H1 (cell line): Measurements from ENCODE around the gene PARD6B. TPM values are rescaled to one million over a fixed set of nuclear protein-coding genes. Genes with fewer than 3 reads are reported as not detected.

Experiments used
- CTCF ChIA-PET: fragments of 300-600 bp; sonication (Branson Sonifier 250); formaldehyde crosslinking; loops from one replicate; lab custom pipeline; 2021; ENCODE audit not compliant: partially characterized antibody; lab: Charles Lee
- POLR2A ChIA-PET: fragments of 300-600 bp; sonication (Branson Sonifier 250); formaldehyde crosslinking; loops from one replicate; lab custom pipeline; 2021; ENCODE audit warnings: inconsistent platforms; ENCODE audit not compliant: partially characterized antibody; lab: Charles Lee
- DNase-seq, 2 experiments: peaks; one replicate each; pipeline versions ENCODE4 v3.0.0 to v3.0.0-alpha.2; 2010 to 2022; ENCODE audit warnings: low spot score in 2 of 2, low read depth in 1 of 2, mixed read lengths in 1 of 2
- FAIRE-seq: peaks from 2 replicates; lab custom pipeline; 2011; peaks lifted over from hg19 to GRCh38; lab: Jason Lieb, UNC
- H2AFZ ChIP-seq: 2 replicates; pipeline ENCODE4 v1.8.1; 2012; ENCODE audit warnings: low read length, inconsistent platforms
- H2AK5ac ChIP-seq: 2 replicates; pipeline ENCODE4 v1.6.1; 2013; ENCODE audit warnings: low read depth, low read length
- H2BK120ac ChIP-seq: replicated peaks from 2 replicates; pipeline ENCODE3; 2013; ENCODE audit warnings: low read depth, low read length, inconsistent platforms
- H2BK12ac ChIP-seq: 2 replicates; pipeline ENCODE4 v1.6.1; 2013; ENCODE audit warnings: low read depth, low read length
- H2BK15ac ChIP-seq: 2 replicates; pipeline ENCODE4 v1.6.1; 2013; ENCODE audit warnings: low read length
- H2BK20ac ChIP-seq: 2 replicates; pipeline ENCODE4 v1.6.1; 2013; ENCODE audit warnings: low read length
- H2BK5ac ChIP-seq: 2 replicates; pipeline ENCODE4 v1.6.1; 2013; ENCODE audit warnings: low read depth, low read length
- H3K14ac ChIP-seq: 2 replicates; pipeline ENCODE4 v1.6.1; 2013; ENCODE audit warnings: inconsistent platforms; ENCODE audit not compliant: insufficient read length
- H3K18ac ChIP-seq: 2 replicates; pipeline ENCODE4 v1.6.1; 2013; ENCODE audit warnings: low read length; ENCODE audit errors: extremely low read depth
- H3K23ac ChIP-seq: 2 replicates; pipeline ENCODE4 v1.6.1; 2013; ENCODE audit warnings: inconsistent platforms; ENCODE audit not compliant: insufficient read length
- H3K23me2 ChIP-seq: 2 replicates; pipeline ENCODE4 v1.6.1; 2013; ENCODE audit warnings: low read depth, low read length
- H3K27ac ChIP-seq: 2 replicates; pipeline ENCODE4 v1.6.1; 2011; ENCODE audit warnings: low read depth, low read length, inconsistent platforms
- H3K27me3 ChIP-seq, 4 experiments: replicated peaks in 1 of 4; 1 replicate in 1 of 4; 2 replicates in 3 of 4; pipeline versions ENCODE4 v1.6.1 to v1.8.1; 2011 to 2013; ENCODE audit warnings: low read length in 3 of 4, mild to moderate bottlenecking in 3 of 4, inconsistent platforms in 2 of 4, mixed read lengths in 2 of 4, moderate library complexity in 1 of 4; ENCODE audit not compliant: control insufficient read depth in 3 of 4, insufficient read depth in 3 of 4; ENCODE audit errors: extremely low read depth in 1 of 4
- H3K36me3 ChIP-seq, 4 experiments: 2 replicates each; pipeline versions ENCODE4 v1.6.1 to v1.8.1; 2011 to 2013; ENCODE audit warnings: mild to moderate bottlenecking in 4 of 4, low read length in 3 of 4, moderate library complexity in 2 of 4, control low read depth in 1 of 4, inconsistent platforms in 1 of 4; ENCODE audit not compliant: insufficient read depth in 4 of 4, control insufficient read depth in 2 of 4
- H3K4ac ChIP-seq: replicated peaks from 2 replicates; pipeline ENCODE3; 2013; ENCODE audit warnings: low read length, low read depth, mixed read lengths, inconsistent platforms; ENCODE audit not compliant: insufficient read length
- H3K4me1 ChIP-seq, 4 experiments: replicated peaks in 1 of 4; 1 replicate in 1 of 4; 2 replicates in 3 of 4; pipeline versions ENCODE4 v1.6.1 to v1.8.1; 2011 to 2013; ENCODE audit warnings: low read length in 3 of 4, inconsistent platforms in 2 of 4, mixed read lengths in 1 of 4; ENCODE audit not compliant: insufficient read depth in 4 of 4, control insufficient read depth in 3 of 4
- H3K4me2 ChIP-seq, 2 experiments: 2 replicates each; pipeline versions ENCODE4 v1.6.1 to v1.8.1; 2011 to 2013; ENCODE audit warnings: low read depth in 2 of 2, low read length in 2 of 2, control low read depth in 1 of 2, inconsistent platforms in 1 of 2, mild to moderate bottlenecking in 1 of 2; ENCODE audit not compliant: insufficient read depth in 1 of 2
- H3K4me3 ChIP-seq, 4 experiments: fragments of 200-600, 300-600 bp in 1 of 4; sonication (generic), shearing (Covaris generic), sonication (Bioruptor Twin) in 1 of 4; 2 replicates each; pipeline versions ENCODE4 v1.5.1 to v1.8.1; 2011 to 2016; ENCODE audit warnings: low read length in 4 of 4, low read depth in 3 of 4, control low read depth in 2 of 4, inconsistent platforms in 2 of 4, mild to moderate bottlenecking in 2 of 4, mixed read lengths in 1 of 4, moderate library complexity in 1 of 4; ENCODE audit not compliant: insufficient read depth in 2 of 4; ENCODE audit errors: extremely low read depth in 1 of 4
- H3K56ac ChIP-seq: replicated peaks from 2 replicates; pipeline ENCODE3; 2013; ENCODE audit warnings: low read depth, mild to moderate bottlenecking, mixed read lengths, low read length, inconsistent platforms; ENCODE audit not compliant: insufficient read length
- H3K79me1 ChIP-seq: 2 replicates; pipeline ENCODE4 v1.6.1; 2013; ENCODE audit warnings: low read depth, low read length, control low read depth
- H3K79me2 ChIP-seq, 2 experiments: 2 replicates each; pipeline versions ENCODE4 v1.6.1 to v1.8.1; 2012 to 2013; ENCODE audit warnings: low read length in 2 of 2, mild to moderate bottlenecking in 2 of 2, inconsistent platforms in 1 of 2; ENCODE audit not compliant: insufficient read depth in 2 of 2, control insufficient read depth in 1 of 2
- H3K9ac ChIP-seq, 4 experiments: replicated peaks in 1 of 4; 1 replicate in 1 of 4; 2 replicates in 3 of 4; pipeline versions ENCODE4 v1.6.1 to v1.8.1; 2011 to 2013; ENCODE audit warnings: low read depth in 3 of 4, low read length in 3 of 4, control low read depth in 2 of 4, mild to moderate bottlenecking in 2 of 4, moderate library complexity in 2 of 4, inconsistent platforms in 1 of 4; ENCODE audit errors: extremely low read depth in 1 of 4
- H3K9me3 ChIP-seq, 2 experiments: 2 replicates each; pipeline versions ENCODE4 v1.6.1 to v1.8.1; 2012 to 2013; ENCODE audit warnings: mild to moderate bottlenecking in 2 of 2, moderate library complexity in 2 of 2, control low read depth in 1 of 2, inconsistent platforms in 1 of 2, low read depth in 1 of 2, low read length in 1 of 2, mixed read lengths in 1 of 2; ENCODE audit not compliant: insufficient read depth in 2 of 2
- H4K20me1 ChIP-seq, 2 experiments: replicated peaks in 1 of 2; 2 replicates each; pipeline versions ENCODE3 to v1.8.1; 2011 to 2013; ENCODE audit warnings: inconsistent platforms in 2 of 2, low read length in 2 of 2, mild to moderate bottlenecking in 1 of 2; ENCODE audit not compliant: insufficient read depth in 2 of 2, control insufficient read depth in 1 of 2
- H4K5ac ChIP-seq: 2 replicates; pipeline ENCODE4 v1.6.1; 2013; ENCODE audit warnings: low read length, low read depth, mixed read lengths, inconsistent platforms; ENCODE audit not compliant: insufficient read length
- H4K8ac ChIP-seq: 2 replicates; pipeline ENCODE4 v1.8.0; 2013; ENCODE audit warnings: mild to moderate bottlenecking, moderate library complexity, low read length, inconsistent platforms; ENCODE audit not compliant: insufficient read depth; ENCODE audit errors: extremely low read depth
- H4K91ac ChIP-seq: replicated peaks from 2 replicates; pipeline ENCODE3; 2013; ENCODE audit warnings: low read length, mixed read lengths, inconsistent platforms; ENCODE audit not compliant: insufficient read length
- KDM5A ChIP-seq: fragments of 200-600 bp; IDR thresholded peaks from 2 replicates; pipeline ENCODE4 v1.7.1; 2012; ENCODE audit warnings: mild to moderate bottlenecking, low read length, inconsistent platforms, mixed read lengths
- POLR2A ChIP-seq, 2 experiments: IDR thresholded peaks; 1 replicate in 1 of 2; 2 replicates in 1 of 2; pipeline ENCODE4 v1.6.1; 2011; ENCODE audit warnings: low read depth in 2 of 2, low read length in 2 of 2, mild to moderate bottlenecking in 2 of 2; ENCODE audit errors: control extremely low read depth in 1 of 2
- SUZ12 ChIP-seq: fragments of 200-600 bp; sonication (generic); IDR thresholded peaks from 2 replicates; pipeline ENCODE4 v1.6.1; 2012; ENCODE audit warnings: mild to moderate bottlenecking, inconsistent platforms, low read length, moderate library complexity, mixed read lengths
- WGBS, 2 experiments: shearing (Covaris generic) in 1 of 2; methylation state at CpG; one replicate each; pipeline versions ENCODE4 v1.1.6 to v1.1.7; 2013 to 2015; ENCODE audit warnings: low lambda C conversion rate in 2 of 2, mixed read lengths in 2 of 2, inconsistent platforms in 1 of 2, low coverage in 1 of 2, missing lambda C conversion rate in 1 of 2; ENCODE audit not compliant: insufficient replicate concordance in 2 of 2, insufficient coverage in 1 of 2, insufficient read length in 1 of 2; ENCODE audit errors: extremely low coverage in 1 of 2, missing lambda C conversion rate in 1 of 2; 5-methylcytosine and 5-hydroxymethylcytosine counted together
- polyA plus RNA-seq, 7 experiments: library from polyadenylated mRNA; depleted of rRNA in 3 of 7; stranded (reverse) in 5 of 7; unstranded in 2 of 7; fragments of >200 nt in 5 of 7; fragments of 200-250 nt in 2 of 7; gene quantifications; 1 replicate in 5 of 7; 2 replicates in 1 of 7; 4 replicates in 1 of 7; pipeline versions ENCODE4 v1.2.1 to v1.2.3, GENCODE V29; 2011 to 2013; ENCODE audit warnings: missing spikeins in 2 of 7, mixed read lengths in 2 of 7
- total RNA-seq: library from RNA; stranded (reverse); fragmentation: NEBNext Ultra II Directional; extraction: Animal tissue kit (Norgen Biotek cat#: 25700); gene quantifications from 2 replicates; pipeline ENCODE4 v1.2.1, GENCODE V29; 2021

The PARD6B gene
- total and polyA plus RNA-seq, 2 of the 8 experiments (the other 6 are each of a cell fraction or from before 2014, with no cell fraction given) = 5.2 to 34.1 TPM

GRCh38 chr20:50728486-50728980 is 2.8 kb upstream of the PARD6B start:
- H3K27me3 ChIP-seq = no peaks in the 10 kb centered on the region
- H3K4me3 ChIP-seq = no peak overlapping the region
- no peak overlapping the region for H3K9ac ChIP-seq
- no peak overlapping the region for H3K4ac ChIP-seq
- H2AFZ ChIP-seq = no peak overlapping the region
- no peaks in the 10 kb centered on the region for H3K36me3 ChIP-seq
- H2BK15ac ChIP-seq = peak overlapping the region; percentile 14; the same call in 1 of the 2 replicates
- H3K4me2 ChIP-seq = no peak overlapping the region
- H2BK120ac ChIP-seq = no peak overlapping the region
- H2AK5ac ChIP-seq = no peak overlapping the region
- peaks cover 7% of the 10 kb centered on the region for H3K23me2 ChIP-seq
- H2BK12ac ChIP-seq = no peak overlapping the region
- H3K4me1 ChIP-seq = peaks cover 2 to 14% (median 10%) of the 10 kb centered on the region in 4 experiments; a peak in 5 of 7 replicates
- ChIA-PET POLR2A (interaction anchor here (0.6 to 1.9 kb wide), 4 partner anchors 9 to 84 kb away, joined by 3 to 5 read pairs (median 3); no protein-coding TSS in a partner anchor), CTCF (interaction anchor here (1.1 to 2.9 kb wide), 7 partner anchors 9 to 270 kb away, joined by 3 to 15 read pairs (median 4); no protein-coding TSS in a partner anchor)
- no peak for FAIRE-seq
- peaks cover 8 to 17% of the 10 kb centered on the region in 2 experiments; a peak in 3 of 4 replicates for H3K79me2 ChIP-seq
- H3K18ac ChIP-seq = no peak overlapping the region
- H3K56ac ChIP-seq = no peak overlapping the region
- no peaks in the 10 kb centered on the region for H3K9me3 ChIP-seq
- H4K20me1 ChIP-seq = peaks cover 0 to 3% of the 10 kb centered on the region in 2 experiments
- H4K5ac ChIP-seq = no peak overlapping the region
- H3K14ac ChIP-seq = no peak overlapping the region
- WGBS, 2 experiments = 87% methylated on average over 4 of the region's 4 CpGs; no CpG with 5 or more reads in 1 of the 2 experiments
- H4K8ac ChIP-seq = no peak overlapping the region
- DNase-seq = no peak
- H3K23ac ChIP-seq = no peak overlapping the region
- H3K27ac ChIP-seq = no peak overlapping the region
- no peak for TF ChIP-seq KDM5A
- TF ChIP-seq SUZ12 = no peak
- no peak for TF ChIP-seq POLR2A (IDR thresholded peaks at IDR 0.05; ENCODE audit: control extremely low read depth in 1 of 2, low read depth in 2 of 2, low read length in 2 of 2)
- no peaks in the 10 kb centered on the region for H3K79me1 ChIP-seq
- no peak overlapping the region for H2BK20ac ChIP-seq
- no peak overlapping the region for H2BK5ac ChIP-seq
- H4K91ac ChIP-seq = no peak overlapping the region
